Hepatocyte (in vitro differentiated cells): ENCODE measurements around the gene DDX1.

Experiments used
- CTCF ChIP-seq: fragments of 200-600 bp; sonication (generic); IDR thresholded peaks from 2 replicates; pipeline ENCODE4 v1.5.1; 2016; ENCODE audit warnings: antibody characterized with exemption, mild to moderate bottlenecking; ENCODE audit not compliant: poor library complexity
- EZH2 ChIP-seq: fragments of 200-600 bp; sonication (generic); IDR thresholded peaks from 2 replicates; pipeline ENCODE4 v1.6.1; 2016; ENCODE audit warnings: antibody characterized with exemption, mild to moderate bottlenecking, borderline replicate concordance
- EZH2phosphoT487 ChIP-seq: fragments of 200-600 bp; sonication (generic); IDR thresholded peaks from one replicate; pipeline ENCODE4 v1.6.1; 2018; ENCODE audit warnings: antibody characterized with exemption, mild to moderate bottlenecking, low read depth, moderate library complexity; ENCODE audit not compliant: unreplicated experiment, severe bottlenecking

GRCh38 chr2:15543053-15543452 is 48.6 kb upstream of the DDX1 start:
- TF ChIP-seq CTCF (no peak), EZH2phosphoT487 (no peak), EZH2 (no peak)
